GM19025 (cell line): ENCODE results near the gene SAMD5.

Source experiments
- ATAC-seq: cut with Tn5 transposase; IDR thresholded peaks from one replicate; pipeline ENCODE4 v1.9.1; 2021; ENCODE audit warnings: mild to moderate bottlenecking, low read depth, moderate library complexity; ENCODE audit not compliant: unreplicated experiment

Gene SAMD5

DNA sequence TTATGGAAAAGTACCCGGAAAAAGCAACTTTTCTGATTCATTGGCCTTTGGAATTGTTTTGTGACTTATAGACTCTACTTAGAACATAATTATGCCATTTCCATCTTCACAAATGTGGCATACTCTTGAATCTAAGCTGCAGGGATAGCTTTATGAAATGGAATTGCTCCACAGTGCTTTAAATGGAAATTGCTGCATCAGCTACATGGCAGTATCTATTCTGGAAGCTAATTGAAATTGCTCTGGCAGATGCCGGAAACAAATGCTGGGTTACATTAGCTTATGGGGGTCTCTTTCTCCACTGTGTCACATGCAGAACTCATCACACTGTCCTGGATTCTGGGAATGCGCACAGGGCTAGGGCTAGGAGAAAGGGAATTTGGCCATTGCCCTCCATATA is 108.9 kb downstream of the SAMD5 start:
- ATAC-seq, result no peak

GRCh38 chr6:147618457-147618856 is 110.0 kb downstream of the SAMD5 start:
- ATAC-seq, result no peak

- ATAC-seq, result no peak
These were observed 110.4 kb downstream of the SAMD5 start for GRCh38 chr6:147618927-147619326.
